Progenitor cell of endocrine pancreas (in vitro differentiated cells): ENCODE results near the gene FAS. TPM values are rescaled to one million over a fixed set of nuclear protein-coding genes. Genes with fewer than 3 reads are reported as not detected.

ENCODE experiments used
- DNase-seq: peaks from one replicate; pipeline ENCODE4 v3.0.0; 2021; ENCODE audit warnings: low spot score; ENCODE audit not compliant: unreplicated experiment
- H3K27ac Mint-ChIP-seq: 2 replicates; pipeline ENCODE4 v1.8.0; 2021; ENCODE audit warnings: mild to moderate bottlenecking, moderate library complexity, mixed read lengths
- H3K27me3 Mint-ChIP-seq: 2 replicates; pipeline ENCODE4 v1.8.0; 2021; ENCODE audit warnings: mixed read lengths
- H3K36me3 Mint-ChIP-seq: 2 replicates; pipeline ENCODE4 v1.8.0; 2022; ENCODE audit warnings: mixed read lengths; ENCODE audit not compliant: insufficient read depth
- H3K4me1 Mint-ChIP-seq: 2 replicates; pipeline ENCODE4 v1.8.0; 2021; ENCODE audit warnings: low read depth, mixed read lengths
- H3K4me3 Mint-ChIP-seq: 2 replicates; pipeline ENCODE4 v1.8.0; 2021; ENCODE audit warnings: low read depth, mild to moderate bottlenecking, moderate library complexity, mixed read lengths
- H3K9me3 Mint-ChIP-seq: 2 replicates; pipeline ENCODE4 v1.8.0; 2021; ENCODE audit warnings: low read depth, mixed read lengths
- CTCF ChIP-seq: fragments of 200-600 bp; sonication (generic); IDR thresholded peaks from one replicate; pipeline ENCODE4 v1.5.0; 2021; ENCODE audit warnings: antibody characterized with exemption, mild to moderate bottlenecking; ENCODE audit not compliant: unreplicated experiment
- total RNA-seq: library from RNA; stranded (reverse); gene quantifications from 2 replicates; pipeline ENCODE4 v1.2.1, GENCODE V29; 2021

FAS gene
- total RNA-seq, 1 donor from 2014 or later, result 1.9 TPM

DNA sequence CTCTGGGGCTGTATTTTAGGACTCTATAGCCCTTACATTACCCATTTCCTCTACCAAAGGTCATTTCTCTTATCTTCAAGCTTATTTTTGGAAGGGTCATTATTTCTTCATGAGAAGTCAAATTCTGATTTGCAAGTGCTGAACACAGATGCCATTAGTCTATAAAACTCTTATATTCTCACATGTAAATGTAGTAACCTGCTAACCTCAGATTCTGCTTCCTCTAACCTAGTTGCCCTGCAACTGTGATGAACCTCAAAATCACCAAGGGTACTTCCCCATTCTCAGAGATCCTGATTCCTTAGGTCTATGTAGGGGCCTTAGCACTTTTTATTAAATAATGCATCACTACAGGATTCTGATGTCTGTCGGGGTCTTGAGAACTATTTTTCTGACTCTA lies 6.3 kb downstream of the FAS start:
- TF ChIP-seq CTCF, result no peak
- no peaks in the 10 kb centered on the region for H3K9me3 Mint-ChIP-seq
- no peak overlapping the region for H3K27ac Mint-ChIP-seq
- no peaks in the 10 kb centered on the region for H3K4me1 Mint-ChIP-seq
- no peak overlapping the region for H3K4me3 Mint-ChIP-seq
- H3K27me3 Mint-ChIP-seq, result peaks cover 35% of the 10 kb centered on the region
- no peaks in the 10 kb centered on the region for H3K36me3 Mint-ChIP-seq
- no peak for DNase-seq

DNA sequence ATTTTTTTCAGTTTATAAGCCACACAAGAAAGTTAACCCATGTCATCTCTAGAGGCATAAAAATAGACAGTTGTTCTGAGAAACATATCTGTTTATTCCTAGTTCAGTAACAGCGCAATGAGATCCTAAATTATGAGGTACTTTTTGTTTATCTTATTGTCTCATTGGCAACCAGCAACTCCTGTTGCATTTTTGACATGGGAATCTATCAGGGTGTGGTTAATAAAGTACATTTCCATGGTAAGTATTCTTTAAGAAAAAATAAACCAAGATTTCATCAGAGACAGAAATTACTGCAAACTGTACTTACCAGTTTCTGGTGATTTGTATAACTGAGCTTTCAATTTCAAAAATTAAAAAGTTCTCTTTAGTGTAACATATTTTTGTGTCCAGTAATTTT lies 9.0 kb downstream of the FAS start:
- H3K27me3 Mint-ChIP-seq, result peaks cover 19% of the 10 kb centered on the region
- no peak for TF ChIP-seq CTCF
- DNase-seq, result no peak
- H3K27ac Mint-ChIP-seq, result no peak overlapping the region
- no peaks in the 10 kb centered on the region for H3K4me1 Mint-ChIP-seq
- H3K9me3 Mint-ChIP-seq, result no peaks in the 10 kb centered on the region
- H3K36me3 Mint-ChIP-seq, result no peaks in the 10 kb centered on the region
- H3K4me3 Mint-ChIP-seq, result no peak overlapping the region

DNA sequence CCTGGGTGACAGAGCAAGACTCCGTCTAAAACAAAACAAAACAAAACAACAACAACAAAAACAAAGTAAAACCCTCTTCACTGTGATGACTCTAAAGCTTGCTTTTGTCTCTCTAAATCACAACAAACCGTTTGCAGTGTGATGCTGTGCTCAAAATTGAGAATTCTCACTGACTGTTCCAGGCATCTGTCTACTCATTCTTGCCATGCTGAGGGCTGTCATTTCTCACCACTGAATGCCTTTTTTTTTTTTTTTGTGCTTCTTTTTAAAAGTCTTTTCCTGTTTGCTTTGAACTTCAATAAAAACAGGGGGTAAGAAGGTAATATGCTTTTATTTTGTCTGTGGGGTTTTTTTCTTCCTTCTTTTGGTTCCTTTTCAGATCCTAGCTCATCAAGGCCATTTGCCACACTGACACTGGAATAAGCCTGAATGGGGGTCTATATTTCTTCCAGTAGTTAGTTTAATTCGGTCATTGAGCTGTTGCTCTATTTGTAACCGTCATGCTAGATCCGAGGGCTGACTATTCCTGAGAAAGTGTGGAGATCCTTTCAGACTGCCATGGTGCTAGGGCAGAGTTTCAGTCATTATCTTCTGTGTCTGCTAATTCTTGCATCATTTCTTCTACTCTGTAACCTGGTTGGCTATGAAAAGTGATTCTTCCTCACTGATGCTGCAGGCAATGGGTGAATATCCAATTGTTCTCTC lies 10.6 kb downstream of the FAS start:
- no peak for DNase-seq
- no peak overlapping the region for H3K27ac Mint-ChIP-seq
- no peaks in the 10 kb centered on the region for H3K9me3 Mint-ChIP-seq
- no peaks in the 10 kb centered on the region for H3K4me1 Mint-ChIP-seq
- H3K36me3 Mint-ChIP-seq, result no peaks in the 10 kb centered on the region
- TF ChIP-seq CTCF, result no peak
- no peak overlapping the region for H3K4me3 Mint-ChIP-seq
- H3K27me3 Mint-ChIP-seq, result peaks cover 11% of the 10 kb centered on the region

DNA sequence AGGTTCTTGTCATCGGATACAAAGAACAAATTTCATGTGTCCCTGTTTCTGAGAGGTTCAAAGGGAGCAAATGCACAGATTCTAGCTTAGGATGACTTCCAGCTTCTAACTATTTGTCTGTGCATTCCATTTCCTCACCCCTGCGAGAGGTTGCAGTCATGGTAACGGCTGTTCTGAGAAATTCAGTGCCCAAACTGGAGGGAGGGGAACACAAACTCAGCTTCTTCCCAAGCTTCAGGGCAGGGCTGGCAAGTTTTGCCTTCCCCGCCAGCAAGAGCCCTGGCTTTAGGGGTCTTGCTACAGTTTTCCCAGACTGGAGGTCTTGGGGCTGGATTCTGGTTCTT lies 11.1 kb downstream of the FAS start:
- no peak overlapping the region for H3K4me3 Mint-ChIP-seq
- no peak for TF ChIP-seq CTCF
- no peaks in the 10 kb centered on the region for H3K4me1 Mint-ChIP-seq
- no peaks in the 10 kb centered on the region for H3K9me3 Mint-ChIP-seq
- H3K27ac Mint-ChIP-seq, result no peak overlapping the region
- no peak for DNase-seq
- H3K36me3 Mint-ChIP-seq, result no peaks in the 10 kb centered on the region
- peaks cover 11% of the 10 kb centered on the region for H3K27me3 Mint-ChIP-seq

DNA sequence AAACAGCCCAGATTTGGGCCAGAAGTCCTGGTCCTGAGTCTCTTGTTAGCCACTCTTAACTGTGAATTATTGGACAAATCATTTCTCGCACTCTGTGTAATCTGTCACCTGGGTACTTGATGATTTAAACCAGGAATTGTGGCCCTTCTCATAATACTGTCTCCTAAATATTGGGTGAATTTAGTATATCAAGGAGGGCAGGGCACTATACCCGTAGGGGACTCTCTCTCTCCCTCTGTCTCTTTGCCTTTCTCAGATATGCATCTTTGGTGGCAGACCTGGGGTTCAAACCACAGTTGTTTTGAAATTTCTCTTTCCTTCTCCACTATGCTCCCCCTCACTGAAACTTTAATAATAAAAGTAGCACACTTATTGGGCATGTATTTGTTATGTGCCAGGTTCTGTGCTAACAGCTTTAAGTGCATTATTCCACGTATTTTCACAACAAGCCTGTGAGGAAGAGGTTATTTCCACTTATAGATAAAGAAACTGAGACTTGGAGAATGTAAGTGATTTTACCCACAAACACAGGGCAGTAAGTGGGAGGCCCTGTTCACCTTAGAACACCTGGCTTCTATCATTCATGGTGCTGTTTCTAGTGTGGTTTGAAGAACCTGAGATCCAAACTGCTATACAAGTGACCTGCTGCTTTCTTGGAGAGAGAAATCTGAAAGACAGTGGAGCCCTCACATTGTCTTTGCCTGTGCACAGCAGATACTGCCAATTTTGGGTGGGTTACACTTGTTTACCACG lies 11.8 kb downstream of the FAS start:
- no peaks in the 10 kb centered on the region for H3K4me1 Mint-ChIP-seq
- no peak overlapping the region for H3K4me3 Mint-ChIP-seq
- no peaks in the 10 kb centered on the region for H3K36me3 Mint-ChIP-seq
- no peak for TF ChIP-seq CTCF
- no peak overlapping the region for H3K27ac Mint-ChIP-seq
- no peaks in the 10 kb centered on the region for H3K9me3 Mint-ChIP-seq
- H3K27me3 Mint-ChIP-seq, result peaks cover 11% of the 10 kb centered on the region
- DNase-seq, result no peak
